Natural killer cell (primary cell): ENCODE data around the gene ACOX3. TPM values are rescaled to one million over a fixed set of nuclear protein-coding genes. Genes with fewer than 3 reads are reported as not detected.

Experiments
- ATAC-seq, 3 donors: fragments of 150-1000 bp in 2 of 3; fragments of 200-7000 bp in 1 of 3; cut with Tn5 transposase; 1 replicate in 1 of 3; 2 replicates in 2 of 3; pipeline ENCODE4 v1.10.0; 2021; ENCODE audit warnings: mild to moderate bottlenecking in 2 of 3, moderate library complexity in 2 of 3
- DNase-seq, 2 donors: peaks; one replicate each; pipeline versions ENCODE4 v3.0.0 to v3.0.0-alpha.2; 2013 to 2021; ENCODE audit warnings: mixed read lengths in 1 of 2
- H3K27ac ChIP-seq: one replicate; pipeline ENCODE4 v1.5.1; 2013; ENCODE audit warnings: mild to moderate bottlenecking, low read length
- H3K27me3 ChIP-seq: one replicate; pipeline ENCODE4 v1.6.1; 2013; ENCODE audit warnings: low read length; ENCODE audit not compliant: control insufficient read depth, insufficient read depth
- H3K36me3 ChIP-seq: one replicate; pipeline ENCODE4 v1.6.1; 2013; ENCODE audit warnings: low read length; ENCODE audit not compliant: control insufficient read depth, insufficient read depth
- H3K4me1 ChIP-seq: one replicate; pipeline ENCODE4 v1.6.1; 2013; ENCODE audit warnings: low read length; ENCODE audit not compliant: control insufficient read depth, insufficient read depth
- H3K4me3 ChIP-seq: one replicate; pipeline ENCODE4 v1.5.1; 2013; ENCODE audit warnings: low read length
- H3K9me3 ChIP-seq: one replicate; pipeline ENCODE4 v1.6.1; 2013; ENCODE audit warnings: low read length; ENCODE audit not compliant: control insufficient read depth, insufficient read depth
- H3K27ac Mint-ChIP-seq, 2 donors: one replicate each; pipeline ENCODE4 v1.8.0; 2022; ENCODE audit warnings: mild to moderate bottlenecking in 2 of 2, mixed read lengths in 2 of 2, moderate library complexity in 1 of 2
- H3K27me3 Mint-ChIP-seq, 2 donors: one replicate each; pipeline ENCODE4 v1.8.0; 2022; ENCODE audit warnings: low read depth in 2 of 2, mixed read lengths in 2 of 2
- H3K36me3 Mint-ChIP-seq: one replicate; pipeline ENCODE4 v1.8.0; 2022; ENCODE audit warnings: mixed read lengths
- H3K4me1 Mint-ChIP-seq, 2 donors: one replicate each; pipeline ENCODE4 v1.8.0; 2022; ENCODE audit warnings: mixed read lengths in 2 of 2
- H3K4me3 Mint-ChIP-seq: one replicate; pipeline ENCODE4 v1.8.0; 2022; ENCODE audit warnings: mild to moderate bottlenecking, moderate library complexity, mixed read lengths
- H3K9me3 Mint-ChIP-seq, 2 donors: one replicate each; pipeline ENCODE4 v1.8.0; 2022; ENCODE audit warnings: mixed read lengths in 2 of 2
- WGBS: methylation state at CpG from one replicate; pipeline ENCODE4 v1.1.7; 2013; ENCODE audit warnings: missing lambda C conversion rate; ENCODE audit not compliant: insufficient coverage; 5-methylcytosine and 5-hydroxymethylcytosine counted together
- intact Hi-C: fragments of 100-400 bp; cut with micrococcal nuclease; formaldehyde crosslinking; loops from one replicate; pipeline ENCODE4 v1.14.2; 2022
- total RNA-seq, 4 donors: library from RNA; stranded (reverse); fragments of 120-200 nt in 1 of 4; gene quantifications; one replicate each; pipeline versions ENCODE4 v1.2.3 to v1.2.4, GENCODE V29; 2013 to 2022
- TF ChIP-seq, protein P1 (sequence below): fragments of 200-600 bp; IDR thresholded peaks from one replicate; pipeline ENCODE4 v1.8.0; 2022; ENCODE audit warnings: antibody characterized with exemption

ACOX3 gene
- total RNA-seq, 3 donors from 2014 or later (not counting 1 experiment from before 2014, with no cell fraction given) = 12.4 to 18.3 (median 15.4) TPM

DNA sequence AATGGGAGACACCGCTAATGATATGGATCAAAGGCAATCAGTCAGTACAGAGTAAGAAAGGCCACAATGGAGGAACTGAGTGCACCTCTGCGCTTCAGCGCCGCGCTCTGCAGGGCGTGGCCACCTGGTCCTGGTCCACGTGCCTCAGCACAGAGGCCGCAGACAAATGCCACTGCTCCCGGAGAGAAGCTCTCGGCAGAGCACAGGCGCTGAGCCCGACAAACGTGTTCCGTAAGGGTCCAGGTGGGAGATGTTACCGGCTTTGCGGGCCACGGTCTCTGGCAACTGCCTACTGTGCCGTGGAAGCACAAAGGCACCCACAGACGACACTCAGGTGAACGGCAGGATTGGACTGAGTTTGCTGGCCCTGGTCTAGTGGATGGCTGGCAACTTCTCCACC lies 68.9 kb downstream of the ACOX3 start:
- Mint-ChIP-seq H3K4me1 (no peaks in the 10 kb centered on the region), H3K27ac (no peak overlapping the region), H3K36me3 (no peaks in the 10 kb centered on the region), H3K4me3 (no peak overlapping the region), H3K9me3 (no peaks in the 10 kb centered on the region), H3K27me3 (no peaks in the 10 kb centered on the region)
- no peak overlapping the region for H3K27ac ChIP-seq
- no peaks in the 10 kb centered on the region for H3K36me3 ChIP-seq
- WGBS = 96% methylated on average over 20 of the region's 20 CpGs
- H3K27me3 ChIP-seq = no peaks in the 10 kb centered on the region
- TF ChIP-seq, protein P1, sequence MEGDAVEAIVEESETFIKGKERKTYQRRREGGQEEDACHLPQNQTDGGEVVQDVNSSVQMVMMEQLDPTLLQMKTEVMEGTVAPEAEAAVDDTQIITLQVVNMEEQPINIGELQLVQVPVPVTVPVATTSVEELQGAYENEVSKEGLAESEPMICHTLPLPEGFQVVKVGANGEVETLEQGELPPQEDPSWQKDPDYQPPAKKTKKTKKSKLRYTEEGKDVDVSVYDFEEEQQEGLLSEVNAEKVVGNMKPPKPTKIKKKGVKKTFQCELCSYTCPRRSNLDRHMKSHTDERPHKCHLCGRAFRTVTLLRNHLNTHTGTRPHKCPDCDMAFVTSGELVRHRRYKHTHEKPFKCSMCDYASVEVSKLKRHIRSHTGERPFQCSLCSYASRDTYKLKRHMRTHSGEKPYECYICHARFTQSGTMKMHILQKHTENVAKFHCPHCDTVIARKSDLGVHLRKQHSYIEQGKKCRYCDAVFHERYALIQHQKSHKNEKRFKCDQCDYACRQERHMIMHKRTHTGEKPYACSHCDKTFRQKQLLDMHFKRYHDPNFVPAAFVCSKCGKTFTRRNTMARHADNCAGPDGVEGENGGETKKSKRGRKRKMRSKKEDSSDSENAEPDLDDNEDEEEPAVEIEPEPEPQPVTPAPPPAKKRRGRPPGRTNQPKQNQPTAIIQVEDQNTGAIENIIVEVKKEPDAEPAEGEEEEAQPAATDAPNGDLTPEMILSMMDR = no peak
- intact Hi-C loops = no loop called here
- no peaks in the 10 kb centered on the region for H3K4me1 ChIP-seq
- no peak overlapping the region for H3K4me3 ChIP-seq
- DNase-seq = no peak
- H3K9me3 ChIP-seq = no peaks in the 10 kb centered on the region
- ATAC-seq = no peak

DNA sequence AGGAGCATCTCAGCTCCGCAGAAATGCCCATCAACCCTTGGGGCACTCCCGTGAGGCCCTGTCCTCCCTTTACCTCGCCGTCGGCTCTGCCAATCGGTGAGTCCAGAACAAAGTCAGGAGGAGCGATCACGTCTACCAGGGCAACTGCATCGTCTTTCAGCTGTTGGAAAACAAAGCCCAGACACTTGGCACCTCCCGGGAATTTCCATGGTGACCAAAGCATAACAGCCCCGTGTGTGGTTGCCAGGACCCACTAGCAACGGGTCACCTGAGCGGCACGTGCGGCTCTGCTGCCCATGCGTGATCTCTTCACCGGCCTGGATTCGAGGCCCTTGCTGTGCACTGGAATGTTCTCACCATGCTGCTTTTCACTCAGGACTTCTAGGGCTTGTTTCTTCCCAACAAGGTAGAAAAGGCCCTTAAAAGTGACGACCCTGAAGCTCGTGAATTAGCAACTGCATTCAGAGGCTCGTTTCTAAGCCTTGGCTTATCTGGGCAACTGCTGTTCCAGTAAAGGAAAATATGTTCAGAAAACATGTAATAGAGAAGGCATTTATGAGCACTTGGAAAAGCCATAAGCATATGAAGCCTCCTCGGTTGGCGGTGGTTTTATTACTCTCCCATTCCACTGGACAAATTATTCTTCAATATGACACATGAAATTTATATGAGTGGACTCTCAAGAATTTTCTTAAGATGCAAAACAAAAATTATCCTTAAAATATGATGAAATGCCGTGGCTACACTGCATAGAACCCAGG lies 69.5 kb downstream of the ACOX3 start:
- Histone ChIP-seq H3K9me3 (no peaks in the 10 kb centered on the region), H3K36me3 (no peaks in the 10 kb centered on the region), H3K4me3 (no peak overlapping the region), H3K27ac (no peak overlapping the region), H3K27me3 (no peaks in the 10 kb centered on the region), H3K4me1 (no peaks in the 10 kb centered on the region)
- TF ChIP-seq, protein P1 = no peak
- ATAC-seq = no peak
- intact Hi-C loops = no loop called here
- H3K27me3 Mint-ChIP-seq = no peaks in the 10 kb centered on the region
- DNase-seq = no peak
- WGBS = 94% methylated on average over 24 of the region's 24 CpGs
- no peaks in the 10 kb centered on the region for H3K4me1 Mint-ChIP-seq
- no peaks in the 10 kb centered on the region for H3K36me3 Mint-ChIP-seq
- no peaks in the 10 kb centered on the region for H3K9me3 Mint-ChIP-seq
- no peak overlapping the region for H3K4me3 Mint-ChIP-seq
- H3K27ac Mint-ChIP-seq = no peak overlapping the region

DNA sequence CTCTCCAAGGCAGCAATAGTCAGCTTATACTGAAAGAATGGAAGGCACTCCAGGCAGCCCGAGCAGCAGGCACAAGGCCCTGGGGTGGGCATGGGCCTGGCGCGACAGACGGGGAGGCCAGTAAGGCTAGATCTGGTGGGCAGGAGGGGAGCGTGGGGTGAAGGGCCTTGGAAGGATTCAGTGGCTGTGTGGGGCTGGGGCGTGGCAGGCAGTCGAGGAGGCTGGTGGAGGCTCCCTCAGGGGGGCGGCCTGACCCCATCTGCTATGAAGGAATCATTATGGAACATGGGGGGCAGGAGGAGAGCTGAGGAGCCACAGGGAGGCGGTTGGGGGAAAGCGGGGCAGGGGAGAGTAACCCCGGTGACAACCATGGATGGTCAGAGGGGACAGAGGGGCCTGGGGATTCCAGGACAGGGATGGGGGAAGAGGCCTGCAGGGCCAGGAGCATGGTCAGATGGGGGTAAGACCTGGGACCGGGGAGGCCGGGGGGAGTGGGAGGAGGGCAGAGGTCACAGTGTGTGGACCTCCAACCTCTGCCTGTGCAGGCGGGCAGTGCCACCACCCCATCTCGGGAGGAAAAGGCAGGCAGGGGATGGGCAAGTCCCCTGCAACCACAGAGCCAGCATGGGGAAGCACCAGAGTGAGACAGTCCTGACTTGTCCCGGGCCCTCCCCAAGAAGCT lies 70.3 kb downstream of the ACOX3 start:
- Histone ChIP-seq H3K9me3 (no peaks in the 10 kb centered on the region), H3K4me3 (no peak overlapping the region), H3K36me3 (peaks cover 1% of the 10 kb centered on the region), H3K4me1 (no peaks in the 10 kb centered on the region), H3K27me3 (no peaks in the 10 kb centered on the region), H3K27ac (no peak overlapping the region)
- intact Hi-C loops = no loop called here
- Mint-ChIP-seq H3K36me3 (no peaks in the 10 kb centered on the region), H3K27ac (no peak overlapping the region), H3K27me3 (no peaks in the 10 kb centered on the region), H3K4me3 (no peak overlapping the region), H3K4me1 (no peaks in the 10 kb centered on the region), H3K9me3 (no peaks in the 10 kb centered on the region)
- TF ChIP-seq, protein P1 = no peak
- no peak for ATAC-seq
- 90% methylated on average over 16 of the region's 16 CpGs for WGBS
- DNase-seq = no peak
